ENCODE data around the gene NOS2.
"Not testable (repeated sequence)": the region's sequence is repeated elsewhere in the genome, so short reads cannot be mapped to it uniquely, and the experiment has no call there.

NOS2 gene

DNA sequence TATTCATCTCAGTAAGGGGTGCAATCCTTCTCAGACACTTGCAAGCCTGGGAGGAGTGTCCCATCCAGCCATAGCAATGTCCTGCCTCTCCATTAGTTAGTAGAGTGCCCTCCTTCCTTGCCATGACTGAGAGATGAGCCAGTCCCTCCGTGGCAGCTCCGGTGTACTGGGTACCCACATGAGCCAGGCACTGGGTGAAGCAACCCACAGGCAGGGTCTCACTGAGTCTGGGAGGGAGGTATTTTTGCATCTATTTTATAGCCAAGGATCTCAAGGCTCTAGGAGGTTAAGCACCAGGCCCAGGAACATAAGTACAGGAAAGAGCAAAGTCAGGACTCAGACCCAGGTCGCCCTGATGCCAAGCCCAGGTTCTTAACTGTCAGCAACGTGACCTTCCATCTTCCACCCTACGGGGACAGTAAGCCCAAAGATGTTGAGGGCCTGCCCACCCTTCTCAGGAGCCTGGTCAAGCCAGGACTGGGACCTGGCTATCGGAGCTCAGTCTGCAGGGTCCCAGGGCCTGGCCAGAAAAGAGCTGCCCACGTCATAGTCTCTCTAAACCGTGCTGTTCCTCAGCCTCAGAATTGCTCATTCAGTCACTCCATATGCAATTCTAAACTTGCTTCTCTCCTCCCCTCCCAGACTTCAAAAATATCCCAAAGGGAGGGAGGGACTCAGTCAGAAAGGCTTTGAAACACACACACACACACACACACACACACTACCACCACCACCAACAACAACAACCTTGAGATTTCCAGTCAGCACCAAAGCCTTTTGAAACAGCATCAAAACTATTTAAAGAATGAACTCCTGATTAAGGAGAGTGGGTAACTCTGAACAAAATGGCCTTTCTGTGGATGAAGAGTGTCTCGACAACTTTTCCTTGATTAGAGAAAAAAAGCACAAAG lies 16.6 kb downstream of the NOS2 start:
- no peak for DNase-seq

DNA sequence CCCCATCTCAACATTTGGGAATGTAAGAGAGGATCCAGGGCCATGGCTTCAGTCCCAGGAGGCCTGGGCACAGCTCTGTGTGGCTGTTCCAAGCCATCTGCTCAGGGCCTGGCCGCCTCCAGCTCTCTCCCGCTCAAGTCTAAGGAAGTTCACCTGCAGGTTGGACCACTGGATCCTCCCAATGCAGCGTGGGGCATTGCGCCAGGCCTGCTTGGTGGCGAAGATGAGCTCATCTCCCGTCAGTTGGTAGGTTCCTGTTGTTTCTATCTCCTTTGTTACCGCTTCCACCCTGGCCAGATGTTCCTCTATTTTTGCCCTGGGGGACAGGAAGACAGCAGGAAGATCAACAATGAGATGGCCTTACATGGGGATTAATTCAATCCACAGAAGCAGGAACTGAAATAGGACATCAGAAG lies 17.5 kb downstream of the NOS2 start:
- no peak for DNase-seq

DNA sequence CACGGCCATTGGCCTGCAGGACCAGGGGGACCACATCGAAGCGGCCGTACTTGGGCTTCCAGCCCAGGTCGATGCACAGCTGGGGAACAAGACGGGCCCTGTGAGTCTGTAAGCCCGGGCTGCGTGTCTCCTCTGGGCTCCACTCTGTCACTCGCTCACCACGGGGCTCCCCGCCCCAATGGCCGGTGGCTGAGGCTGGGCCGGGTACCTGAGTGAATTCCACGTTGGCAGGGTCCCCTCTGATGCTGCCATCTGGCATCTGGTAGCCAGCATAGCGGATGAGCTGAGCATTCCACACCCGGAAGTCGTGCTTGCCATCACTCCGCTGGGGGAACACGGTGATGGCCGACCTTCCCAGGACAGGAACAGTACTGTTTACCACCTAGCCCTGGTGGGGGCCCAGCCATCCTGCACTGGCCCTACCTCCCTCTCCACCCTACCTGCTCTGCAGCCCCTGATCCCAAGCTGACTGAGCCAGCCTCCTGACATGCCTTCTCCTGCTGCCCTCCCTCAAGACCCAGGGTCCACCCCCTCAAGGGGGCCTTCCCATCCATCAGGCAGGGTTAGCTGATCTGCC lies 19.4 kb downstream of the NOS2 start:
- no peak for DNase-seq

DNA sequence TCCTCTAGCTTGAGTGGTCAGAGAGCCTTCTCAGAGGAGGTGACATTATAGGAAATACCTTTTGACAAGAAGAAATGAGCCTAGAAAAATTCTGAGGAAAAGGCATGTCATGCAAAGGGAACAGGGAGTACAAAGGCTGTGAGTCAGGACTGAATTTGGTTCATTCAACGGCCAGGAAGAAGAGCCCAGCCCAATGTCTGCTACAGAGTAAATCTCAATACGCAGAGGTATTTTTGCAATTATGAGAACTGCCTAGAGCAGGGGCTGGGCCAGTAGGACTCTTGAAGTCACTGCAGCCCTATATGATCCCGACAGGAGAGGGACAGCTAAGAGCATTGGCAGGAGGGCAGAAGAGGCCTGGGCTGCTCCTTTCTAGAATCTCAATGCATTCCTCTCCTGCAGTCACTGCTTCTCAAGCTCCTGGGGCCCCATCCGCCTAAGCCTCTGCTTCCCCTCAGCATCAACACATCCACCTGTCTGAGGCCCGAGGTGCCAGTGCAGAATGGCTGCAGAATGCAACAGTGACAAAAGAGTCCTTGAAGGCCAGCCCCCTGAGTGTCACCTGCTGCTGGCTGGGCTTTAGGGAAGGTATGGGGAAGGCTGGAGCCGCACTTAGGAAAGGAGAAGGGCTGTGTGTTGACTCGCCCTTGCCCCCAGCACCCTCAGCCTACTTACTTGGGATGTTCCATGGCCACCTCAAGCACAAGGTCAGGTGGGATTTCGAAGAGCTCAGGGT lies 20.1 kb downstream of the NOS2 start:
- DNase-seq = no peak

DNA sequence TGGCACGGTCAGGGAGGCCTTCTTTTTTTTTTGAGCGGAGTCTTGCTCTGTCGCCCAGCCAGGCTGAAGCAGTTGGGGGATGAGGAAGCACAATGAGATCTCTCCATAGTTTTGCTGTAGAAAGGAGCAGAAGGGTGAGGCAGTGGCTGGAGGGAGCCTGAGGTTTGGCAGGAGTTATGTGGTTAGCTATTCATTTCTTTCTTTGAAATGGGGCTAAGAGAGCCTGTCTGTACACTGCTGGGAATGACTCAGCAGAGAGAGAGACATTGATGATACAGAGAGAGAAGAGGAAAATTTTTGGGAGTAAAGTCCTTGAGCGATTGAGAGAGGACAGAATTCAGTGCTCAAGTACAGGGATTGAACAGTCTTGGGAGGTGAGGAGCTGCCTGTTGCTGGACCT lies 22.1 kb downstream of the NOS2 start:
- no peak for DNase-seq

DNA sequence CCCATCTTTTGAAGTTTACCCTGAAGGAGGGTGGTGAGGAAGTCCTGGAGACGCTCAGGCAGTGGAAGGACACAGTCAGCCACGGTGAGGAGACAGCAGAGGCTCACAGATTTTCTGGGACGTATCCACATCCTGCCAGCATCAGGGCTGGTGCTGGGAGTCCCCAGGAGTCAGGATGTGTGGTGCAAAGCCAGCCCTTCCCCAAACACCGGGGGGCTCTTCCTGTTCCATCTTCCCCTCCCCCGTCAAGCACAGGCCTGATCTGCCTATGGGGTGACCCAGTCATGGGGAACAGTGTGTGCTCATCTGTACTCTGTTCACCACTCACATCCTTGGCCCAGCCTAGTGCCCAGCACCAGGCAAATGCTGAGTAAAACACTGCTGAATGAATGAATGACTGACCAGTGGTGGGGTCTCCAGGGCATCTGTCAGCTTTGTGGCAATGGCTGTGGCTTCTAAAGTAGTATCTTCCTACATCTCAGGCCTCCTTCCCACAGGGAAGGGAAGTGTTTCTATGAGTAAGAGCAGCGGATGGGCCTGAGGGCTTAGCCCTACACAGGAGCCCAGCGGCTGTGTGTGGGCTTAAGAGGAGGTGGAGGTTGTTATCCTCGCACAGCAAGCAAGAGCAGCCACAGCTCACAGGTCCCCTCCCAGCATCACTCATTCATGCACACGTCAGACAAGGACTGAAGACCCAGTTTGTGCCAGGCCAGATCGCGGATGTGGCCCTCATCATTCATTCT lies 23.3 kb downstream of the NOS2 start:
- no peak for DNase-seq

DNA sequence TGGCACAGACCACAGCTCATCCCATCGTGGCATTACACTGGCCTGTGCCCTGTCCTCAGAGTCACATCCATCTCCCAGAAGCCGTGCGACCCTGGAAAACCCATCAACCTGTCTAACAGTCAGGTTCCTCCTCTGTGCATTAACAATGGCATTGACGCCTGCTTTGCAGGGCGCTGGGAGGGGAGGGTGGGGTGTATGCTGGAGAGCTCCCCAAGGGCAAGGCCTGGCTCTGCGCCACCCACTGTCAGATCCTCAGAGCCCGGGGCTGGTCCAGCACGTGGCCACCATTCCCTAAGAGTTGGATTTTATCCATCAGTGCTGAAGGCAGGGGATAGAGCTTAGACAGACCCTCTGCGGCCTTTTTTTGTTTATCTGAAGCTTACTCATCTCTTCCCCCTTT lies 28.7 kb downstream of the NOS2 start:
- DNase-seq = peak; percentile 10

DNA sequence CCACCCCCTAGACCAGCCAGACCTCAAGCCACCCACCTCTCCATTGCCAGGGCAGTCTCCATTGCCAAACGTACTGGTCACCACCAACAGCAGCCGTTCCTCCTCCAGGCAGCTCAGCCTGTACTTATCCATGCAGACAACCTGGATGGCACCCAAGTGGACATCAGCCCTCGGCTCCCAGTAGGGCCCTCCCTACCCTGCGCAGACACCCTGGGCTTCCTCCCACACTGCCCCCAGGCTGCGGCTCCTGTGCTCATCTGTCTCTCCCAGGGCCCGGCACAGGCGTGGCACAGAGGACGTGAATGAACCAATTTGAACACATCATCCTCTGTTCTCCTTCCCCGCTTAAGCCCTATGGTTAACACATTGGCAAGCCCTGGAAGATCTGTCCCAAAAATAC lies 29.5 kb downstream of the NOS2 start:
- DNase-seq = no peak

DNA sequence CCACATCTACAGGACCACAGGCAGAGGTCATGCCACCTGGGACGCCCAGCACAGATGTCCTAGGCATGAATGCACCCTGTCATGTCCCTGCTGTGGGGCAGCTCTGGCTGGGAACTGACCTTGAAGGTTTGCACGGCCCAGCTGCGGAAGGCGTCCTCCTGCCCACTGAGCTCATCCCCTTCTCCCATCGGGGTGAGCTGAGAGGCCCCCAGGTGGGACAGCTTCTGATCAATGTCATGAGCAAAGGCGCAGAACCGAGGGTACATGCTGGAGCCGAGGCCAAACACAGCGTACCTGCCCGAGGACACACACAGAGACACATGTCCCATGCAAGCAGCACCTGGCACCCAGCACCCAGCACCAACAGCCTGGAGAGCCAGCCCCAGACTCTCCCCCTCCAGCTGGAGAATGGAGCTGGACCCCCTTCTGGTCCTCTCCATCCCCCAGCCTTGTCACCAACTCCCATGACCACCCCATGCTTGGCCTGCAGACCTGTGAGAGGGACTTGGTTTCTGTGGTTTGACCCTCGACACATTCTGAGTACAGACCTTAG lies 31.4 kb downstream of the NOS2 start:
- no peak for DNase-seq

DNA sequence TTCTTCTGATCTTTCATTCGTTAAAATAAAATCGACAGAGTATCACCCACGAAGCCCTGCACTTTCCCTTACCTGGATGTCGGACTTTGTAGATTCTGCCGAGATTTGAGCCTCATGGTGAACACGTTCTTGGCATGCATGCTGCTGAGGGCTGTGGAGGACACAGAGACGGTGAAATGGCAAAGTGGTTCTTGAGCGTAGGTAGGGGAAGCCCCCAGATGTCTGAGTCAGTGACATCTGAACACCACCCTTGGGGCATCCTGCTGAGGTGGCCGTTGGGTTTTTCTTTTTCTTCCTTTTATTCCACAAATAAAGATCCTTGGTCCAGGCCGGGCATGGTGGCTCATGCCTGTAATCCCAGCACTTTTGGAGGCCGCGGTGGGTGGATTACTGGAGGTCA lies 33.9 kb downstream of the NOS2 start:
- no peak for DNase-seq

DNA sequence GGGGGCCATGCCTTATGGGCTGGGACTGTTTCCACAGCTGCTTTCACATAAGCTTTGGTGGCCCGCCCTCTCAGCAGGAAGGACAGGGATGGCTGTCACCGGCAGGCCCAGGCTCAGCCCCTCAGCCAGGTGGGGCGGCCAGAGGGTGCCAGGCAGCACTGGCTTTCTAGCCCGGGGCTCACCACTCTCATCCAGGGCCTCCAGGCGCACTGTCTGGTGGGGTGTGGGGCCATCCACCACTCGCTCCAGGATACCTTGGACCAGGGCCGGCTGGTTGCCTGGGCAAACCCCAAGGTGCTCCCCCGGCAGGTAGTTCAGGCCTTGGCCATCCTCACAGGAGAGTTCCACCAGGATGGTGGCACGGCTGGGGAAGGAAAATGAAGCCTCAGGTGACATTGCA lies 35.0 kb downstream of the NOS2 start:
- no peak for DNase-seq

DNA sequence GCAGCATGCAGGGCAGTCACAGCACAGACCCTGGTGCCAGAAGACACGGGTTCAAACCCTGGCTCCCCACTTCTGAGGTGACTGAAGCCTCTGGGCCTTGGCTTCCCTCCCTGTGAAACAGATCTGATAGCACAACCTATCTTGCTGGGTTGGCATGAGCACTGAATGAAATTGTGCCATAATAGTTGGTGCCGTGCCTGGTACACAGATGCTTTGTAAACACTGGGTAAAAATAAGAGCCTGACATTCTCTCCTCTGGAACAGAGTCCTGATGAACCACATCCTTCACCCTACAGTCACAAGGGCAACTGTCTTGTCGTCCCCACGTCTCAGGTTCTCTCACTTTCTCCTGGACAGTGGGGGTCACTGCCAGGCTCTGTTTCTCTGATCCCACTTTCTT lies 35.7 kb downstream of the NOS2 start:
- no peak for DNase-seq

DNA sequence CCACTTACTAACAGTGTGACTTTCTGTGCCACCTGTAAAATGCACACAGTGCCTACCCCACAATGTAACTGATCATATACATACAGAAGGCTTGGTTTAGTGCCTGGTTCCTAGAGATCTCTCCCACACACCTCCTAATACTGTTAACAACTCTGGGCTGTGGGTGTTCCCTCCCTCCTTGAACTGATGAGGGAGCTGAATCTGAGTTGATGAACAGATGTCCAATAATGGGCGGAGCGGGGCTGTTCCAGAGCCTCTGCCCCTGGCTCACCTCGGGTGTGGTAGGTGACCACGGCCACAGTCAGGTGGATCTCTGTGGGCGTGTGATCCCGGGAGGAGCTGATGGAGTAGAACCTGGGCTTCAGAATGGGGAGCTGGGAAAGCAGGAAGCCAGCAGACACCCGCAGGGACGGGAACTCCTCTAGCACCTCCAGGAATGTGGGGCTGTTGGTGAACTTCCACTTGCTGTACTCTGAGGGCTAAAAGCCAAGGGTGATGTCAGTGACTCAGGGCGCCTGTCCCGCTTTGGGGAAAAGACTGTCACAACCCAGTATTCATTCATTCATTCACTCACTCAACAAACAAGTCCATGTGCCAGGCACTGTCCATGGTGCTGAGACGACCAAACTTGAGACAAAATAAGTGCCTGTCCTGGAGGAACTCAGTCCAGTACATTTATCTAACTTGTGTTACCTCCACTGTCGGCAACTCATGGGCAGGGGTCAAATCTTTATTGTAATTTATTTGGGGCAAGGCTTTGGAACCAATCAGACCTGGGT lies 37.6 kb downstream of the NOS2 start:
- DNase-seq = no peak

DNA sequence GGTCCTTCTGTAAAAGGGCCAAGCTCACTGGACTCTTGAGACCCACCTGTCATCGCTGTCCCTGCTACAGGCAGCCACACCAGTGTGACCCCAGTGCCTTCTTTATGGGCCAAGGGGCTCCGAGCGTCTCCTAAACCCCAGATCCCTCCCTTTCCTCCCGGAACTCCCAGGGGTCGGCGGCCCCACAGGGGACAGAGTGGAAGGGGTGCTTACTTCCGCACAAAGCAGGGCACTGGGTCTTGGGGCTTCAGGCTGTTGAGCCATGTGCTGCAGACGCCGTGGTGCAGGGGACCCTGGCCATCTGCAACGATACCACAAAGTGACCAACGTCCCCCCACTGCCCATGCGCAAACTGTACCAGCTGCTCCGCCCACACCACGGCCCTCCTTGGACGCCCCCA lies 39.4 kb downstream of the NOS2 start:
- not testable (repeated sequence) for DNase-seq

DNA sequence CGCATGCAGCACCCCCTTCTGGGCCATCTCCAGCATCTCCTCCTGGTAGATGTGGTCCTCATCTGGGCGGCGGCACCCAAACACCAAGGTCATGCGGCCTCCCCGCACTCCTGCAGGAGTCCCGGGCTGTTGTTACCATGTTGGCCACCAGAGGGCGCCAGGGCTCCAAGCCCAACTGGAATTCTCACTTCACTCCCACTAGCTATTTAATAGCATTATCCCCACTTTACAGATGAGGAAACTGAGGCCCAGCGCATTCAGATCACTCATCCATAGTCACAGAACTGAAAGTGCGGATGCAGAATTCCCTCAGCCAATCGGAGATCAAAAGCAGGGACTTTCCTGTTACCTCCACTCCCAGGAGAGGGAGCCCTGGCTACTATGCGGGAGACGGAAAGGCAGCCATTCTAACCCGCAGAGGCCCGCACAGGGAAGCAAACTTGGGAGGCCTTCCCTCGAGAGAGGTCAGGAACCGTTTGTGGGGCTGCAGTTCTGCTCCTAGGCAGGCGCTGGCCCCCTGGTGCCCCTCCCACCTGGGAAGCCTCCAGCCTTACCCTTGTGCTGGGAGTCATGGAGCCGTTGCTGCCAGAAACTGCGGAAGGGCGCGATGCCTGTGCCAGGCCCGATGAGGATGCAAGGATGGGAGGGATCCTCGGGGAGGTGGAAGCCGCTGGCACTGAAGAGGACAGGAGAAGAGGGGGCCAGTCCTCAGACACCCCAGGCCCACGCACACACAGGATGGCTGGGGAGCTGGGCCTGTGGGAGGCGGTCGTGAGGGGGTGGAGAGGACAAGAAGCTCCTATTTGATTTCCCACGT lies 40.1 kb downstream of the NOS2 start:
- peak; percentile 58 for DNase-seq

DNA sequence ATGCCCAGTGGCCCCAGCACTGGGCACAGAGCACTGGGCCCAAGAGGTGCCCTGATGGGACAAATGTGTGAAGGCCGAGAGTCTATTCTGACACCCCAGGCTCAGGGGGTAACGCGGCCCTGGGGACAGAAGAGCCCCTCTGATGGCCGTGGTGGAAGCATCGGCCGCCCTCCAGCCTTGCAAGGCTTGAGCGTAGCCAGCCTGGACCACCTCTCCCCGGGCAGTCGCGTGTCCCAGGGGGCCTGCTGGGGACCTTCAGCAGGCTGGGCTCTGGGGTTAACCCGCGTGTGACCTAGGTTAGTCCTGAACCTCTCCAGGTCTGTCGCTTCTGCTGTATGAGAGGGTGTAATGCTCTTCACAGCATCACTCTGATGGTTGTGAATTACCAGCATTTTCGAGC lies 40.8 kb downstream of the NOS2 start:
- DNase-seq = no peak

DNA sequence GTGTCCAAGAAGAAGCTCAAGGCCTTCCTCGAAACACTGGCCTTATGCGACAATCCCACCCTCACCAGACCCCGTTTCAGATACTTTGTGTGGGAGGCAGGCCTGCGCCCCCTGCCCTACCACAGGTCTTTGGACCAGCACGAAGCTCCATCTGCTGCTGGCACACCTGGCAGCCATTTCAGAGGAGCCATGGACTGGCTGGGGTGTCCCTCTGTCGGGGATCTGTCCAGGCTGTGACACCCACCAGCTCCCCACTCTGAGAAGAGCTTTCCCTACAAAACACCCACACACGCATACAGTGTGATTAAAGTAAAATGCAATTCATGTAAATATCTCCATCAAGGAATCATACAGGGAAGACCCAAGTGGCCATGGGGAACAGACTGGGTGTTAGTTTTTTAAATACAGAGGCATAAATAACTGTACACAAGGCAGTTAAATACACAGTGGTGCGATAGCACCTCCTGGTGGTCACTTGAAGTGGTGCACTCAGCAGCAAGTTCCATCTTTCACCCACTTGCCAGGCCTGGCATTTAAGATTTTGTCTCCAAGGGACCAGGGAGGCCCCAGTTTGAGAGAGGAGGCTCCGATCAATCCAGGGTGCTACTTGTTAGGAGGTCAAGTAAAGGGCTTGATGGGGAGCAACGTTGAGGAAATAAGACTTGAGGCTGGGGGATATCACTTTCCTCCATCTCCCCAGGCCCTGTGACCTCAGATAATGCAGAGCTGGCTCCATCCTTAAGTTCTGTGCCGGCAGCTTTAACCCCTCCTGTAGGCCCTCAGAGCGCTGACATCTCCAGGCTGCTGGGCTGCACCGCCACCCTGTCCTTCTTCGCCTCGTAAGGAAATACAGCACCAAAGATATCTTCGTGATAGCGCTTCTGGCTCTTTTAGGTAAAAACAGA lies 43.6 kb downstream of the NOS2 start:
- DNase-seq = peak; percentile 24

DNA sequence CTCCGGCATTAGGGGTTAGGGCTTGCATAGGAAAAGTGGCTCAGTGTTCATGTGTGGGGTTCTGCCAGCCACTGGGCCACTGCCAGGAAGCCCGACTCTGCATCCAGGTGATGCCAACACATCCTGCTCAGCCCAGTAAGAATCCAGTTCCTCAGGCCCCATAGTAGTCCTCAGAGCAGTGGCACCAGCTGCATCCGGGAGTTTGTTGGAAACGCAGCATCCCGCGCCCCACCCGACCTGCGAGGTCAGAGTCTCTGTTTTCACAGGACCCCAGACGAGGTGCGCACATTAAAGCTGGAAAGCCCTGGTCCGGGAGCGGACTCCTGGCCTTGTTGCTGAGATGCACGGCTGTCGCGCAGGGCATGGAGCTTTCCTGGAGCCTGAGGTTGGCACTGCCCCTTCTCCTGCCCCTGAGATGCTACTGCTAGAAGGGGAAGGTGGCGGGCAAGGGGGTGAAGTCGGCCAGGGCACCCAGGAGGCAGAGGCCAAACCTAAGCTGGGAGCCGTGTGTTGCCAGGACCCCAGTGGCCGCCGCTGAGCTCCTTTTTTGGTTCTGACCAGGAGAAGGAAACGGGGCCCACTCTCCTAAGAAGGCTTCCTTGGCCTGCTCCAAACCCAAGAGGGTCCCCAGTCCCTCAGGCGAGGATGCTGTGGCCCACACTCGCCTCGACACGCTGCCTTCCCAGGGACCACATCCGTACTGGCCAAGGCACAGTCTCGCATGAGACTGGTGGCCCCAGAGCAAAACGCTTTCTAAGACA lies 44.4 kb downstream of the NOS2 start:
- no peak for DNase-seq

DNA sequence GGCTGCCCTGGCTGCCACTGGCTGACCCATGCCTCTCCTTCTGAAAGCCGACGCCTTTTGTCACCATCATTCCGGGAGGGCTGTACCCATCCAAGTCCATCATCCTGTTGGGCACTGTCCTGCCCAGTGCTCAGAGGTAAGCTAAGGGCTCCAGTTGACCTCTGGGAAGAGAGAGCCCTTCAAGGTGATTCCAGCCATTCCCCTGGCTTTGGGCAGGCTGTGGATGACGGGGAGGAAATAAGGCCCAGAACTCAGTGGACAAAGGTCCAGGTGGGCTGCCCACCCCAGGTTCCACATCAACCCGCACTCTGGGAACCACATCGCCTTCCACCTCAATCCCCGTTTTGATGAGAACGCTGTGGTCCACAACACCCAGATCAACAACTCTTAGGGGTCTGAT lies 45.8 kb downstream of the NOS2 start:
- DNase-seq = no peak
